Muscle of back (tissue), 11 donors: ENCODE data around the gene EIPR1. TPM values are rescaled to one million over a fixed set of nuclear protein-coding genes. Genes with fewer than 3 reads are reported as not detected.
"Not testable (repeated sequence)": the region's sequence is repeated elsewhere in the genome, so short reads cannot be mapped to it uniquely, and the experiment has no call there.

Experiments
- DNase-seq, 3 donors: peaks; one replicate each; pipeline versions ENCODE4 v3.0.0 to v3.0.0-alpha.2; 2013
- polyA plus RNA-seq, 10 donors: library from polyadenylated mRNA; unstranded; fragments of 120-200 nt; gene quantifications; one replicate each; pipeline ENCODE4 v1.2.1, GENCODE V29; 2013; ENCODE audit not compliant: insufficient read length in 10 of 10

The EIPR1 gene
- polyA plus RNA-seq, 10 donors = 12.7 to 21.8 (median 17.3) TPM

DNA sequence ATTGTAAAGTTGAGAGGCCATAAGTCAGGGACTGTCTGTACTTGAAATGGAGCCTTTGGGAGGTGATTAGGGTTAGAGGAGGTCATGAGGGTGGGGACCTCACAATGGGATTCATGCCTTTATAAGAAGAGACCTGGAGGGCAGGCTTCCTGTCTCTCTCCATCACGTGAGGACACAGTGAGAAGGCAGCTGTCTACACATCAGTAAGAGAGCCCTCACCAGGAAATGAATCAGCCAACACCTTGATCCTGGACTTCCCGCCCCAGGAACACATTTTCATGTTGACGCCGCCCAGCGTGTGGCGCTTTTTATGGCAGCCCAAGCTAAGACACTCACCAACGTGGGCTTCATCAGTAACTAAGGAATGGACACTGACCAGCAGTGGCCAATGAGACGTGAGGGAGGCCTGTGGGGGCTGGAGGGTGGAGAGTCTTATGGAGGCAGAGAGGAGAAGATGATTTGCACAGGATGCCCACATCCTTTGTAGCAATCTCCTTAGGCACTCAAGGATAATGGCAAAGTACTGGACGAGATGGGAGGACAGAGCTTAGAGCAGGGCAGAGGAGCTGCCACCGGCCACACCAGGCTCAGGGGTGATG, 162.7 kb downstream of the EIPR1 start:
- no peak for DNase-seq

DNA sequence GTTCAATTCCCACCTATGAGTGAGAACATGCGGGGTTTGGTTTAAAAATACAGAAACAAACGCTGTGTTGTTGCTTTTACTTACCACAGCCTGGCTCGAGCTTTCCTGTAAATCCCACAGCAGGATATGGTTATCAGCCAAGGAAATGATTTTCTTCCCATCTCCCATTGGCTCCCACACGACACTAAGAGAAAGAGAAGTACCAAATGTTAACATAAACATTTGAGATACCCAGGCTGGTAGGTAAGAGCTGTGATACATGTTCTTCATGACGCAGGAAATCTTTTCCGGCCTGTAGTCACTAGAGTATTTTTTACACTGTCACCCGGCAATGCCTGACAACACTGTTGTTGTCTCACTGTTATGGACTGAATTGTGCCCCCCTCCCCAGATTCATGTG, 163.6 kb downstream of the EIPR1 start:
- DNase-seq = no peak

DNA sequence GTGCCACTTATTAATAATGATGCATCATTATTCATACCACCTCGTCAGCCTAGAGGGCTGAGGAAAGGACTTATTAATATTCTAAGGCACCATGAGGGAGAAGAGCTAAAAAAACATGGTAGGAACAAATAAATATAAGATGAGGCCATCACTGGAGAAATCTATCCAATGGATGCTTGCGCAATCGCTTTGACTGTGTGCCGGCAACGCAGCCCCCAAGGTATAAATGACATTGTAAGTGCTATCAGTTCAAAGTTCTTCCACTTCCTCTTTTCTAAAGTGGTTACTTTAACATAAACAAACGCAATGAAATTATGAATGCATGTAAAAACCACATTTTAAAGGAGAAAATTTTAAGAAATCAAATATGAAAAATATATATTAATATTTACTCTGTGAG, 164.6 kb downstream of the EIPR1 start:
- DNase-seq = no peak

DNA sequence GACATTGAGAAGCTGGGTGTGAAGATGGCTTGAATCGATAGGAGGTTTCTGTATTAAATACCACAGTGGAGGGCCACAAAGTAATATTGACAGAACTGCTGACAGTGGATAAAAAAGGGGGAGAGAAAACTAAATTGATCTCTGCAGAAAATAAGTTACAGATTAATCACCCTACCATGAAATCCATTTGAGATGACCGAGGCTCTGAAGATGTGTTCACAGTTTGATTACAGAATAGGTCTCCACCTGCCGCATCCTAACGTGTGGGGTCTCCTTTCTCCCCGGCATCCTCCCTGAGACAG, 165.6 kb downstream of the EIPR1 start:
- no peak for DNase-seq

DNA sequence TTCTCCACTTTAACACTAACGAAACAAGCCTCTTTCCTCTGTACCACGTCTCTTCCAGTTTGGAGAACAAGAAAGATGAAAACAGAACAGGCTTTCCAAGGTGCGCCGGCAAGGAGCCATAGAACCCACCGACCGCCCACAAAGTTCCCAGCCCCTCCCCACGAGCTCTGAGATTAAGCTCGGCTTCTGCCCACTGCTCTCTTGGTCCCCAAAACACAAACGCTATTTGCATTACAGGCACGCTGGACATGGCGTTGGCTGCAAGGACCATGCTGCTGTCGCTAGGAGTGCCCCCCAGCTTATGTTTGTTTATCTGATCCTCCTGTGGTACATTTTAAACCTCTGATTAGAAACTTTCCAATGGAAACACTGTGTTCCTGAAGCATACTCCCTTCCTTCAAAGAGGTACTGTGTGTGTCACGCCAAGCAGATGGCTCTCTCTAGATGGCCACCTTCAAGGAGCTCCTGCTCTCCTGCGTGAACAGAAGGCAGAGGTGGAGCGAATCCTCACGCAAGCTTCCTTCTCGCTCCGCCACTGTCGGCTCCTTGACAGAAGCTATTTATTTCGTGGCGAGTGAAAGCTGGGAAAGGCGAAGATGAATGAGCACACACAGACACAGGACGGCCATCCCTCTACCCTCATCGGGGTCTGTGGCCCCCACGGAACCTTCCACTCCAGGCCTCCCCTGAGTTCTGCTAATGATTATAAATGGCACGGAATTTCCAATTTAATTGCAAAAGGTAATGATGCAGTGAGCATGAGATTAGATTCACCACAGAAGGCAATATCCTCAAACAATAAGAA, 166.2 kb downstream of the EIPR1 start:
- DNase-seq = no peak

DNA sequence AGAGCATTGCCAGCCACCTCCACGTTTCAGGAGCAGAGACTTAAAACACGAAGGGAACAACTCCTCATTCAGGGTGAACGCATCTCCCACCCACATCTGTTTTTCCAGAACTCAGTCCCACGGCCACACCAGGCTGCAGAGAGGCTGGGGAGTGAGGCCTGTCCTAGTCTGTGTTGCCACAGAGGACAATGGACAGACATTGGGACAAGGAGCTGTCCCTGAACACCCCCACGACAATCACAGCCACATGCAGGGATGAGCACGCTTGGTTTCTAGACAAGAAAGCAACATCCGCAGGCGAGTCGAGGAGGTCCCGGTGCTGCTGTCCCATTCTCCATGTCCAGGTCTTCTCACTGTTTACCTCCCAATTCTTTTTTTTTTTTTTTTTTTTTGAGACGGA, 167.4 kb downstream of the EIPR1 start:
- DNase-seq = no peak

DNA sequence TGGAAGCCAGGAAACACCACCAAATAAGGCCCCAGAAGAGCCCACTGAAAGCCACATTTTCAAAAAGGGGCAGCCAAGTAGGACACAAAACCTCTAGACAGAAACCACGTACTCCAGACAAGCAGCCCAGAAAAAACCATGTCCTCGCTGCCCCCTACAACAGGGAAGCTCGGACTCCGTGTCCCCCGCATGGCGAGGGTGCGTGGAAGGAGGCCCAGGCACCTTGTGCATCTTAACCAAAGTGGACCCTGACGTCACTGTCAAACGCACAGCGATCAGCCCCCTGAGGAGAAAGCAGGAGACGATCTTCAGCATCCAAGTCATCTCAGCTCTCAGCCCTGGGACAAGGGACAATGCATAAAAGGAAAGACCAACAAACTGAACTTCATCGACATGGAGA, 168.4 kb downstream of the EIPR1 start:
- DNase-seq = no peak

DNA sequence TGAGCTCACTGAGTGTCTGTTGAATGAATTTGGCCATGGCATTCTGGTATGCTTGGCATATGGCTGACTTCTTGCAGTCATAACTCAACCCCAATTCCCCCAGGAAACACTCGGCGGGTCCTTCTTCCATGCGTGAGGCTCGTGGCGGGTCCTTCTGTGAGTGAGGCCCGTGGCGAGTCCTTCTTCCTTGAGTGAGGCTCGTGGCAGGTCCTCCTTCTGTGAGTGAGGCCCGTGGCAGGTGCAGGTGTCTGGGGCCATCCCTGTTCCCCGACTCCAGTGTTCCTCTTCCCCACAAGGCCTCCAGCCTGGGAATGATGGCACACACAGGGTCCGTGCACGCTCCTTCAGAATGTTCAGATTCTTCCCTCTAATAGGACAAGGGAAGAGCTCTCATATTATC, 169.0 kb downstream of the EIPR1 start:
- DNase-seq = no peak

DNA sequence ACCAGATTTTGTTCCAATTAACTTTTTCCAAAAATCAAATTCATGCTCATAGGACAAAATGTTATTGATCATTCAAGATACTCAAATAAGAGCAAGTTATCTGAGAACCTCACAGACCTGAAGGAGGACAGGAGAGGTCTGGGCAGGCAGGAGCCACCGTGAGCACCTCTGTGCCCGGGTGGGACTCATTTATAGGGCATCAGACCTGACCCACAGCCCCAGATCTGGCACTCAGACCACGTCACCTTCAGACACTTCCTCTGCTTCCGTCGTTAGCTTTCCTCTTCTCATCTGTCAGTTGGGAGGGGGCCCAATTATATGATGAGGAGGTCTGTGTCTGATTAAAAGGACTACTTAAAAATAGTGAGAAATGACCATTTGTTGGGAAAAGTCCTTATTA, 169.4 kb downstream of the EIPR1 start:
- no peak for DNase-seq

DNA sequence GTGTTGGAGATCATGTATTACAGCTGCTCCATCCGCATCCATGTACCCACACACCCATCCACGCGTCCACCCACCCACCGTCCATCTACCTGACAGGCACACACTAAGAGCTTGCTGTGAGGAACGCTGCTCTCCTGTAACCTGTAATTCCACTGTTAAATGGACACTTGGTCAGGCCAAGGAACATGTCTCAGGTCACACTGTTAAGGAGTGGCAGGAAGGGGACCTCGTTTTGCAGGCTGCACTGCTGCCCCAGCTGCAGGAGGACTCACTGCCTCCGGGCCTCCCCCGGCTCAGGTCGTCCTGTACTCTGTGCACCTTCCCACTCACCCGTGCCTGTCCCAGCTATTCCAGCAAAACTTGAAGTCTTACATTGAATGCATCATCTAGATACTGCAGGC, 170.5 kb downstream of the EIPR1 start:
- no peak for DNase-seq

DNA sequence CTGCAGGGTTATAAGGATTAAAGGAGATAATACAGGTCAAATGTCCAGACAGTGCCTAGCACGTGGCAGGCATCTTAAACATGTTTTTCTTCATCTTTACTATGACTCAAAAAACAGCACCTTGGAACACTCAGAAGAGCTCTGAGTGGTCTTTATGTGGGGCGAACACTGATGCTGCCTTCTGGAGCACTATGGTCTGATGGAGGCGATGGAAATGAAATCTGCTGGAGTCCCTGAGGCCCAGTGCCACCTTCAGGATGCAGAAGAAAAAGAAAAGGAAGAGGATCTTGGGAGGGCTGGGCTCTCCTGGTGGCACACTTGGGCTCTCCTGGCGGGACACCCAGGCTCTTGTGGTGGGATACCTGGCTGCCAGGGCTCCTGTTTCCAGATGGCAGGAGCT, 171.8 kb downstream of the EIPR1 start:
- no peak for DNase-seq

DNA sequence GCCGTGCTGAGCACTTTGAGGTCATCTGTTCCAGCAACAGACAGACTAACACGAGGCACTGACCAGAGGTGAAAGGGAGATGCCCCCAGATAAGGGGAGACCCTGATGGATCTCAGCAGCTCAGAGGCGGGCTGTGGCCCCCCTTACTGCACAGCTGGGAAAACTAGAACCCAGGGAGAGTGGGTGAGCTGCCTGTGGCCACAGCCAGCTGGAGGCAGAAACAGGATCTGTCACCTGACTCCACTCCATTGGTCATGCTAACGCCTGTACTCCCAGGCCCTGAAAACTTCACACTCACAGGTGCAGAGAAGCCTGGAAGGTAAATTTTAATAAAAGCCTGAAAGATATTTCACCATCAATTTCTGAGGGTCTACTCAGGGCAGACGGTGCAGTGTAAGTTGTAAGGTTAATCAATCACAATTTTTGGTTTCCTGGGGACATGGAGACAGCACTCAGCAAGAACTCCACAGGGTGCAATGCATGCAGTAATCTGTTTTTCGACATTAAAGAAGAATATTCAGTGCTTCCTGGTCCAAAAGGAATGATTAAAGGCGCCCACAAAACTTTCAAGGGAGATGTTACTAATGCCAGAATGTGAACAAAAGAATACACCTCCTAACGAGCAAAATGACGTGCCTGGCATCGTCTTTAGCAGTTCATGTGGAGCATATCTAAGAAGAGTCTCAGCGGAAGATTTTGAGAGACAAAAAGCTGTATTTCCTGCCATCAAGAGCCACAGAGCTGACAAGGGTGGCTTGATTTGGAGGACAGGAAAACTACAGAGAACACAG, 173.4 kb downstream of the EIPR1 start:
- DNase-seq = no peak

DNA sequence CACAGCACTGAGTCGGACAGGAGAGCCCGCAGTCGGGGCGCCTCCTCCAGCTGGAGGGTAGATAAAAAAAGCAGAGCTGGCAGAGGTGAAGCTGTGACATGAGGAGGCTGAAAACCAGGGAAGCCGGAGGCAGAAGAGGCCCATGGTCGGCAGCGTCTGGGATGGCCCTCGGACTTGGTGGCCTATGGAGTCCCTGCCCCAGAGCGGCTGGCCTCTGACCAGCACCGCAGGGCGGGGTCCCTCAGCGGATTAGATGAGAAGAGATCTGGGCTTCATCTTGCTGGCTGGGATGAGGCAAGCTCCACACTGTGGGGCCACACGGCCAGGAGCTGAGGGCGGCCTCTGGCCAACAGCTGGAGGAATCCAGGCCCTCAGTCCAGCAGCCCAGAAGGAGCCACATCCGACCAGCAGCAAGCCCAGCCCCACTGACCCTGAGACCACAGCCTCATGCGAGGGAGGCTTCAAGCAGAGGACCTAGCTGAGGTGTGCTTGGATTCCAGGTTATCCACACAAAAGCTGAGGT, 174.1 kb downstream of the EIPR1 start:
- DNase-seq = no peak

DNA sequence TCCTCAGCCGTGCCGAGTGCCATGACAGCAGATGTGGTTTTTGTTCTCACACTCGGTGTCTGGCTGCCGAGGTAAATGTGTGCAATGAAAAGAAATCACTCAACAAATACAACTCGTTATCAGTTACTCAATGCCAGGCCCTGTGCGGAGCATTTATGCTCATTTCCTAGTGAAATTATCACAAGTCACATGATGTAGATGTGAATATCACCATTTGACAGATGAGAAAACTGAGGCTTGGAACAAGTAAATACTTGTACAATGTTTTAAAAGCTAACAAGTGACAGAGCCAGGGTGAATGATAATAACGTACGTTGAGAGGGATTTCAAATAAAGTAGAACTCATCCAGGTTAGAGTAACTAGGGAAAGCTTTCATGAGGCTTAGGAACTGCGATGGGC, 174.7 kb downstream of the EIPR1 start:
- DNase-seq = no peak

DNA sequence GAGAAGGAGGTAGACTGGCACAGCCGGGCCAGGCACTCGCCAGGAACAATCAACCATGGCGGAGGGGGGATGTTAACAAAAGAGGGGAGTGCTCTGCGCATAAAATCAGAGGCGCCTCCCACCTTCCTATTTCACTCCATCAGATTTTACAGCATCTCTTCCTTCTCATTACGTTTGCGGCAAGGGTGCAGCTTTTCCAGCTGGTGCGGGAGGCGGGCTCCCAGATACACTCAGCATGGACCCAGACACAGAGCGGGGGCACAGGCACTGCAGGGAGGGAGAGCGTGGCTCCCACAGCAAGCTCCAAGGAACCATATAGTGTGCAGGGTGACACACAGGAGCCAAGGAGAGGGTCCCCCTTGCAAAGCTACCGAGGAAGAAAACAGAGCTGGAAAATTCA, 176.3 kb downstream of the EIPR1 start:
- DNase-seq = no peak

DNA sequence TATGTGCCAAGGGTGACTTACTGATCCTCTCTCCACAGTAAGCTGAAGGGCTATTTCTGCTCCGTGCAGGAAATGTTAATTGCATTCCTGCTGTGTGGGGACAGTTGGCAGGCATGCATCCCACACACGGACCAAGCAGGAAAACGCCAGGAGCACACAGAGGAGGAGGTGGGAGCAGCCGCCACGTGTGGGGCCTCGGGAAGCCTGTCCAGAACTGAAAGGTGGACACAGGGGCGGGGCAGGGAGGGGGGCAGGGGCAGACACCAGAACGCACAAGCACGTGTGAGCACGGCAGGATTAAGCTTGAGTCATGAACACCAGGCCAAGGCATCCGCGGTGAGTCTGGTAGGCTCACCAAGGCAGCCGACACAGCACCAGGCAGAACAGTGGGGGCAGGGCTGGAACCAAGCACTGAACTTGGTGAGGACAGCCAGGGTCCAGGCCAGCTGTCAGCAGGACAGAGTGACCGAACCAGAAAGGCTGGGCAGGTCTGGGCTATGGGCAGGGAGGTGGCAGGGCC, 177.1 kb downstream of the EIPR1 start:
- peak in 1 of 3 donors; percentile 27 for DNase-seq

DNA sequence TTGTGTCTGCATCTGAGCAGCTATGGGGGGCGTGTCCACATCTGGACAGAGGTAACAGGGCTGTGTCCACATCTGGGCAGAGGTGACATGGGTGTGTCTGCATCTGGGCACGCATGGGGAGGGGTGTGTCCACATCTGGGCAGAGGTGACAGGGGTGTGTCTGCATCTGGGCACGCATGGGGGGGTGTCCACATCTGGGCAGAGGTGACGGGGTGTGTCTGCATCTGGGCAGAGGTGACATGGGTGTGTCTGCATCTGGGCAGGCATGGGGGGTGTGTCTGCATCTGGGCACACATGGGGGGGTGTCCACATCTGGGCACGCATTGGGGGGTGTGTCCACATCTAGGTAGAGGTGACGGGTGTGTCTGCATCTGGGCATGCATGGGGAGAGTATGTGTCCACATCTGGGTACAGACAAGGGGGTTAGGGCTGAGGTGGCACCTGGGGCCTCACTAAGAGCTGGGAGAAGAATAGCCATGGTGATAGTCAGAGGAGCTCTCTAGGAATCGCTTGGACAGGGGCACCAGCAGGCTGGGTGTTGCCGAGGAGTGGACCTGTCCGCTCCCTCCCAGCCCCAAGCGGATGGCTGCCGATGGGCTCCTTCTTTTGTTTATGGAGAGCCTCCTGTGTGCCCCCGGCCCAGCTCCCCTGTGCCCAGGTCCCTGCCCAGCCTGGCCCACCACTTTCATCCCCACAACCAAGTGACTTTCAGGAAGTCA, 177.8 kb downstream of the EIPR1 start:
- no peak for DNase-seq

DNA sequence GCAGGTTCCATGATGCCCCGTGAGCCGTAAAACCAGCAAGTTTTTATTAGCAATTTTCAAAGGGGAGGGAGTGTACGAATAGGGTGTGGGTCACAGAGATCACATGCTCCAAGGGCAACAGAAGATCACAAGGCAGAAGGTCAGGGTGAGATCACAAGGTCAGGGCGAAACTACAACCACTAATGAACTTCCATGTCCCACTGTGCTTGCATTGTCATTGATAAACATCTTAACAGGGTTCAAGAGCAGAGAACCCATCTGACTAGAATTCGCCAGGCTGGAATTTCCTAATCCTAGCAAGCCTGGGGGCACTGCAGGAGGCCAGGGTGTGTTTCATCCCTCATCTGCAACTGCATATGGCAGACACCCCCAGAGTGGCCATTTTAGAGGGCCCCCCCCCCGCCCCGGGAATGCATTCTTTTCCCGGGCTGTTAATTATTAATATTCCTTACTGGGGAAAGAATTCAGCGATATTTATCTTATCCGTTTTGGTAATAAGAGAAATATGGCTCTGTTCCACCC, 178.9 kb downstream of the EIPR1 start:
- not testable (repeated sequence) for DNase-seq

DNA sequence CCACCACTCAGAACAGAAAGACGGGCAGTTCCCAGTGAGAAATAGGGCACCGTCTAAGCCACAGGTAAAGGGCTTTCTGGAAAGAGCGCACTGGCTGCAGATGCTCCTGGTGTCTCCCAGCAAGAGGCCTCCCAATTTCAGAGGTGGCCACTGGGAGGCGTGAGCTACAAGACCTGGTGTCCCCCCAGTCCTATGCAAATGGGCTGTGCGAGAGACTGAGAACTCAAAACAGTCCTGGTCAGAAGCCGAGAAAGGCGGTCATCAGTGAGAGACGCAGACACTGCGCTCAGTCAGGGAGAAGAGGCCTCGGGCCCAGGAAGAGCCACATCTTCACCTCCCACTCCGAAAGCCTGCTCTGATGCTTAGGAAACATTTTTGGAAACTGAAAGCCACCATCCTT, 179.5 kb downstream of the EIPR1 start:
- DNase-seq = no peak

DNA sequence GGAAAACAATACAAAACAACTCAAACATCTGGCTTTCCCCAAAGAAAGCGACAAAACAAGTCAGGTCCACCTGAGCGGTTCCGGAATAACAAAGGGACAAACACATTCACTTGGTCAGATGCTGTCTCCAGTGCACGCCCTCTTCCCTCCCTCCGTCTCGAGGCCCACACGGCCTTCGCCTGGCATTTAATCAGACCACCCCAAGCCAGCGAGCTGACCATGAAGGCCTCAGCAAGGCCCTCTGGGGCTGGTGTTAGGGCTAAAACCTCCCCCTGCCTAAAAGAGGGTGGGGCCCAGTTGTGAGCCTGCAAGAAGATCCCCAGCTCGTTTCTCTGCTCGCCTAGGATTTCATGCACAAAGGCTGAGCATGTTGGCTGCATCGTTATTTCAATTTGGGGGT, 180.3 kb downstream of the EIPR1 start:
- DNase-seq = no peak

DNA sequence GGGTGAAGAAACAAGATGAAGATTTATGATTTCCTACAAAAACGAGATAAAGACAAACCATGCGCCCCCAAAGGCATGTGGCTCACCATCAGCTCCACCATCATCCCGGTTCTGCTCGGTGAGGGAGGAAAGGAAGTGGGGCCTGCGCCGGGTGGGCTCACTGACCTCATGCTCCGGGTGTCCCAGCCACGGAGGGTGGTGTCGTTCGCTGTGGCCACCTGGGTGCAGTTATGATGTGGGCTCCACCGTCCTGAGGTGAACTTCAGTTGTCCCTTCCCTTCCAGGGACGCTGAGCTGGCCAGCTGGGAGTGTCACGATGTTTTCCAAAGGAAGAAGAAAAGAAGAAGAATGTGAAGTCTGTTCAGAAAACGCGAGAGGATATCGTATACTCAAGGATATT, 180.9 kb downstream of the EIPR1 start:
- DNase-seq = no peak
